HepG2 (cell line): ENCODE measurements around the gene HDDC3.

ENCODE experiments used
- GLI4 ChIP-seq: sonication (generic); formaldehyde crosslinking; IDR thresholded peaks from 2 replicates; pipeline ENCODE4 v1.5.1; 2020; ENCODE audit warnings: missing genetic modification reagents, mild to moderate bottlenecking, moderate library complexity, borderline replicate concordance
- KLF13 ChIP-seq: sonication (generic); formaldehyde crosslinking; IDR thresholded peaks from 2 replicates; pipeline ENCODE4 v1.4.0; 2020; ENCODE audit warnings: mild to moderate bottlenecking, missing genetic modification reagents
- SETDB1 ChIP-seq: sonication (generic); formaldehyde crosslinking; IDR thresholded peaks from 2 replicates; pipeline ENCODE4 v1.5.1; 2020; ENCODE audit warnings: missing genetic modification reagents, mild to moderate bottlenecking, borderline replicate concordance

- TF ChIP-seq SETDB1 (CRISPR knock-in tag): no peak
- no peak for TF ChIP-seq KLF13 (CRISPR knock-in tag)
- no peak for TF ChIP-seq GLI4 (CRISPR knock-in tag)
Measured at GRCh38 chr15:90948506-90948905, 16.2 kb upstream of the HDDC3 start.
